GM12891 (cell line): ENCODE data around the gene PCARE.

Experiments used
- POLR2A ChIP-seq: IDR thresholded peaks from 2 replicates; pipeline ENCODE4 v1.6.1; 2011; ENCODE audit warnings: low read depth, low read length, control low read depth
- POLR2AphosphoS5 ChIP-seq: IDR thresholded peaks from 2 replicates; pipeline ENCODE4 v1.6.1; 2011; ENCODE audit warnings: low read depth, low read length, control low read depth
- POU2F2 ChIP-seq: IDR thresholded peaks from 2 replicates; pipeline ENCODE4 v1.6.1; 2011; ENCODE audit warnings: low read depth, mild to moderate bottlenecking, control low read depth, low read length, moderate library complexity
- SPI1 ChIP-seq: IDR thresholded peaks from 2 replicates; pipeline ENCODE4 v1.6.1; 2011; ENCODE audit warnings: low read depth, low read length, control low read depth
- TAF1 ChIP-seq: IDR thresholded peaks from 2 replicates; pipeline ENCODE4 v1.6.1; 2011; ENCODE audit warnings: low read depth, low read length, control low read depth

DNA sequence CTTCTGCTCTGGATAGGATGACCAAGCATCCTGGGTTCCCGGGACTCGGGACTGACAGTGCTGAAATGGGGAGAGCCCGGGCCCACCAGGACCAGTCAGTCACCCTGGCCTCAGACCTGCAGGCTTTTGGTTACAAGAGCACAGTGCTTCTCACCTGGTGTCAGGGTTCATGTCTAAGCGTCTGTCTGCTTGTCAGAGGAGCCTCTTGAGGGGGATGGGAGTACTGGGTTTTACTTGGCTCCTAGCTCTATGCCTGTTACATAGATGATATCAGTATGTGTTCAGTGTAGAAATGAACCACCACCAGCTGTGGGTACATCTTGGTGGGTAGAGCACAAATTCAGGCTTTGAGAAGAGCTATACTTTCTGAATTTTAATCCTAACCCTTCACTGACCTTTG lies 29.9 kb downstream of the PCARE start:
- TF ChIP-seq POLR2AphosphoS5 = no peak
- TF ChIP-seq POLR2A = no peak
- no peak for TF ChIP-seq TAF1
- no peak for TF ChIP-seq POU2F2
- no peak for TF ChIP-seq SPI1
